Neural crest cell (in vitro differentiated cells): ENCODE results near the gene VPS50. TPM values are rescaled to one million over a fixed set of nuclear protein-coding genes. Genes with fewer than 3 reads are reported as not detected.

Experiments used
- DNase-seq: peaks from one replicate; pipeline ENCODE4 v3.0.0; 2021; ENCODE audit warnings: low read depth, mixed read lengths, low spot score
- H3K27ac Mint-ChIP-seq: one replicate; pipeline ENCODE4 v1.8.0; 2021; ENCODE audit warnings: mild to moderate bottlenecking, mixed read lengths; ENCODE audit not compliant: unreplicated experiment
- H3K27me3 Mint-ChIP-seq: 2 replicates; pipeline ENCODE4 v1.8.0; 2021; ENCODE audit warnings: low read depth, mild to moderate bottlenecking, mixed read lengths
- H3K36me3 Mint-ChIP-seq: 2 replicates; pipeline ENCODE4 v1.8.0; 2021; ENCODE audit warnings: low read depth, mild to moderate bottlenecking, mixed read lengths
- H3K4me1 Mint-ChIP-seq: 2 replicates; pipeline ENCODE4 v1.8.0; 2021; ENCODE audit warnings: mixed read lengths
- H3K4me3 Mint-ChIP-seq: one replicate; pipeline ENCODE4 v1.8.0; 2021; ENCODE audit warnings: mild to moderate bottlenecking, mixed read lengths
- H3K9me3 Mint-ChIP-seq: 2 replicates; pipeline ENCODE4 v1.8.0; 2021; ENCODE audit warnings: mixed read lengths
- CTCF ChIP-seq: fragments of 200-600 bp; sonication (generic); conservative IDR thresholded peaks from 2 replicates; pipeline ENCODE4 v1.5.0; 2021; ENCODE audit warnings: antibody characterized with exemption, mild to moderate bottlenecking
- total RNA-seq: library from RNA; stranded (reverse); gene quantifications from 2 replicates; pipeline ENCODE4 v1.2.1, GENCODE V29; 2021

VPS50 gene
- total RNA-seq, 1 donor from 2014 or later = 16.0 TPM

DNA sequence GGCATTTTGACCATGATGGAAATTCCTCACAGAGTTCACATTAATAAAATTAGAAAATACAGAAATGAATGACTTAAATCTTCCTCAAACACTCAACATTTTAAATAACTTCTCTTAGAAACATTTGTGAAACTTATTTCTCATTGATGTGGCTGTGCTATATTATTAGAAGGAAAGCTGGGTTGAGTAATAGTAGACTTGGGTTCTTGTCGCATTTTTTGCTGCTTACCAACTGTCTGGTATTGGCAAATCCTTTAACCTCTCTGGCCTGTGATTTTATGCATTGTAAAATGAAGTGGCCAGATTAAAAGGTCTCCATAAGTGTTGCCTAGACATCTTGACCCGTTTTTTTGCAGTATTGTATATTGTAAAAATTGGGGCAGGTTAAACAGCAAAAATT, 66.5 kb downstream of the VPS50 start:
- Mint-ChIP-seq H3K36me3 (no peaks in the 10 kb centered on the region), H3K4me1 (no peaks in the 10 kb centered on the region), H3K4me3 (no peak overlapping the region), H3K27me3 (no peaks in the 10 kb centered on the region), H3K27ac (no peak overlapping the region), H3K9me3 (no peaks in the 10 kb centered on the region)
- no peak for DNase-seq
- TF ChIP-seq CTCF = no peak

- H3K4me3 Mint-ChIP-seq = no peak overlapping the region
- H3K27ac Mint-ChIP-seq = no peak overlapping the region
- H3K9me3 Mint-ChIP-seq = no peaks in the 10 kb centered on the region
- no peaks in the 10 kb centered on the region for H3K4me1 Mint-ChIP-seq
- no peak for DNase-seq
- no peaks in the 10 kb centered on the region for H3K27me3 Mint-ChIP-seq
- no peaks in the 10 kb centered on the region for H3K36me3 Mint-ChIP-seq
- no peak for TF ChIP-seq CTCF
Measured at GRCh38 chr7:93301736-93302135, 69.6 kb downstream of the VPS50 start.

- Mint-ChIP-seq H3K27ac (no peak overlapping the region), H3K4me3 (no peak overlapping the region)
Measured at GRCh38 chr7:93307131-93307660, 75.0 kb downstream of the VPS50 start.

DNA sequence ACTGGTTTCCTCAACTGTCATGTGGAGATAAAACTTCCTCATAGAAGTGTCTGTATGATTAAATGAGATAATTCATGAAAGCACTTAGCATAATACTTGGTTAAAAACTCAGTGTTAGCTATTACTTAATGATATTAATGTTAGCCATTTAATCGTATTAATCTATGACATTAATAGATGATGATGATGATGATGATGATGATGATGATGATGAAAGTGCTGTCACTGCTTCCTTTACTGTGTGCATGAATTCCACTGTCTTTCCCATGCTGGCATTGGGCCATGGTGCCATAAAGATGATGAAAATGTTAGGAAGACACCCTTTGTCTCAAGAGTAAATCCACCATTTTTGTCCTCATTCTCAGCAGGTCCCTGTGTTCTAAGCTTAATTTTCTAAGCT, 75.8 kb downstream of the VPS50 start:
- Mint-ChIP-seq H3K9me3 (no peaks in the 10 kb centered on the region), H3K4me1 (no peaks in the 10 kb centered on the region), H3K27me3 (no peaks in the 10 kb centered on the region), H3K36me3 (peaks cover 6% of the 10 kb centered on the region), H3K4me3 (no peak overlapping the region), H3K27ac (no peak overlapping the region)
- no peak for TF ChIP-seq CTCF
- no peak for DNase-seq

More at GRCh38 chr7:93307131-93307660, 75.0 kb downstream of the VPS50 start:
- Mint-ChIP-seq H3K4me1 (no peaks in the 10 kb centered on the region), H3K9me3 (no peaks in the 10 kb centered on the region), H3K36me3 (peaks cover 2% of the 10 kb centered on the region), H3K27me3 (no peaks in the 10 kb centered on the region)
- DNase-seq = no peak
- TF ChIP-seq CTCF = no peak

DNA sequence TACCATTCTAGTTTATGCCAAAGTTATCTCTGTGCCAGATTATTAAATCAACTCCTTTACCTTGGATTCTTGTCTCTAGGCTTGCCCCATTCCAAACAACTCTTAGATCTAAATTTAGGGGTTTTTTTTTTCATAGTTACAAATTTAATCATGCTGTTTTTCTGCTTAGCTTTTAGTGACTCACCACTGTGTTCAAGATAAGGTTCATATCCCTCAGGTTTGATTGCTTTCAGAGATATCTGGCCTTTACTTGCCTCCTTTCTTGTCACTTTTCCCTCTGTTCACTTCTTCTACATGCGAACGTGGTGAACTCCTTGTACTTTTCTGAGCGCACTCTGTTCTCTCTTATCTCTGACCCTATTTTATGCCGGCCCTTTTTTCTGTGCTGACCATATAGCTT, 78.2 kb downstream of the VPS50 start:
- Mint-ChIP-seq H3K36me3 (peaks cover 6% of the 10 kb centered on the region), H3K27me3 (no peaks in the 10 kb centered on the region), H3K9me3 (no peaks in the 10 kb centered on the region), H3K27ac (no peak overlapping the region), H3K4me3 (no peak overlapping the region), H3K4me1 (no peaks in the 10 kb centered on the region)
- TF ChIP-seq CTCF = no peak
- no peak for DNase-seq

- Mint-ChIP-seq H3K9me3 (no peaks in the 10 kb centered on the region), H3K36me3 (peaks cover 10% of the 10 kb centered on the region), H3K27ac (no peak overlapping the region), H3K4me1 (no peaks in the 10 kb centered on the region), H3K27me3 (no peaks in the 10 kb centered on the region), H3K4me3 (no peak overlapping the region)
- no peak for DNase-seq
- TF ChIP-seq CTCF = no peak
Measured at GRCh38 chr7:93314449-93314848, 82.3 kb downstream of the VPS50 start.
